HUDEP-2 (cell line): ENCODE data around the gene VANGL2.

Experiments
- DNase-seq, 76 experiments: peaks; one replicate each; lab custom pipeline; 2025; ENCODE audit not compliant: unreplicated experiment in 76 of 76; lab: John Stamatoyannopoulos, UW

VANGL2 gene

GRCh38 chr1:160400223-160400645 is at the start of gene VANGL2:
Gene VANGL2, plus strand, starts transcription at chr1:160400564. Its CDS starts 15,274 bp downstream, at chr1:160415838.
- peak in 10 of 76 experiments; percentile 4 to 41 (median 14) for DNase-seq

- DNase-seq = no peak
Measured at GRCh38 chr1:160351629-160352028, 48.7 kb upstream of the VANGL2 start.

- DNase-seq = no peak
Measured at GRCh38 chr1:160352555-160352954, 47.8 kb upstream of the VANGL2 start.

GRCh38 chr1:160353223-160353622 is 47.1 kb upstream of the VANGL2 start:
- no peak for DNase-seq

GRCh38 chr1:160354388-160354985 is 45.9 kb upstream of the VANGL2 start:
- peak in 12 of 76 experiments; percentile 6 to 33 (median 20) for DNase-seq

GRCh38 chr1:160357286-160358002 is 42.9 kb upstream of the VANGL2 start:
- DNase-seq = no peak

GRCh38 chr1:160358073-160358472 is 42.3 kb upstream of the VANGL2 start:
- no peak for DNase-seq

GRCh38 chr1:160359559-160360226 is 40.7 kb upstream of the VANGL2 start:
- no peak for DNase-seq

GRCh38 chr1:160360227-160360695 is 40.1 kb upstream of the VANGL2 start:
- no peak for DNase-seq

GRCh38 chr1:160361199-160361598 is 39.2 kb upstream of the VANGL2 start:
- no peak for DNase-seq

GRCh38 chr1:160361814-160362167 is 38.6 kb upstream of the VANGL2 start:
- DNase-seq = no peak

GRCh38 chr1:160362168-160362957 is 38.0 kb upstream of the VANGL2 start:
- DNase-seq = no peak

- no peak for DNase-seq
Measured at GRCh38 chr1:160363010-160363409, 37.4 kb upstream of the VANGL2 start.

- DNase-seq = no peak
Measured at GRCh38 chr1:160363951-160364735, 36.2 kb upstream of the VANGL2 start.

GRCh38 chr1:160365325-160365724 is 35.0 kb upstream of the VANGL2 start:
- no peak for DNase-seq

- DNase-seq = no peak
Measured at GRCh38 chr1:160366731-160367515, 33.4 kb upstream of the VANGL2 start, which contains the start of gene NHLH1. Gene NHLH1, plus strand, starts transcription at chr1:160367071. Its CDS starts 3,661 bp downstream, at chr1:160370732.

- no peak for DNase-seq
Measured at GRCh38 chr1:160367516-160367900, 32.9 kb upstream of the VANGL2 start.

GRCh38 chr1:160367934-160368923 is 32.1 kb upstream of the VANGL2 start:
- peak in 1 of 76 experiments; percentile 3 for DNase-seq
